22Rv1 (cell line): ENCODE data around the gene GMDS.

ENCODE experiments used
- ZFX ChIP-seq: fragments of 450-650 bp; IDR thresholded peaks from 2 replicates; pipeline ENCODE4 v1.6.1; 2017; ENCODE audit warnings: antibody characterized with exemption, borderline replicate concordance
- TF ChIP-seq, protein P1 (sequence below): fragments of 450-650 bp; IDR thresholded peaks from 2 replicates; pipeline ENCODE4 v1.5.1; 2017; ENCODE audit warnings: mild to moderate bottlenecking

DNA sequence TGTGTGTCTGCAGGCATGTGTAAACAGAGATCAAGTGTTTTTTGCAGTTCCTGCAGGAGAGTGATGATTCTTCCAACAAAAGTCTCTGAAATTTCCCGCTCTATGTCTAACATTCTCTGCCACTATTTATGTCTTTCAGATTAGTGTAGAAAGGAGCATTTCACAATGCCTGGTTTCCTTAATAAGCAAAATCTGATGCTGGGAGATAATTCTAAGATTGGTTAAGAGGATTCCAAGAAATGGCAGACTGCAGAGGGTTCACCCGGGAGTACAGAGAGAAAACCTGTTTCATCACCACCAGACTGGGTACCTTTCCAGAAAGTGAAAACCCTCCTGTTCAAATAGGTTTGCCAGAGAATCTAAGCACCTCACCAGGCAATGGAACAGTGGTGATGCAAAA is 573.0 kb downstream of the GMDS start:
- TF ChIP-seq, protein P1, sequence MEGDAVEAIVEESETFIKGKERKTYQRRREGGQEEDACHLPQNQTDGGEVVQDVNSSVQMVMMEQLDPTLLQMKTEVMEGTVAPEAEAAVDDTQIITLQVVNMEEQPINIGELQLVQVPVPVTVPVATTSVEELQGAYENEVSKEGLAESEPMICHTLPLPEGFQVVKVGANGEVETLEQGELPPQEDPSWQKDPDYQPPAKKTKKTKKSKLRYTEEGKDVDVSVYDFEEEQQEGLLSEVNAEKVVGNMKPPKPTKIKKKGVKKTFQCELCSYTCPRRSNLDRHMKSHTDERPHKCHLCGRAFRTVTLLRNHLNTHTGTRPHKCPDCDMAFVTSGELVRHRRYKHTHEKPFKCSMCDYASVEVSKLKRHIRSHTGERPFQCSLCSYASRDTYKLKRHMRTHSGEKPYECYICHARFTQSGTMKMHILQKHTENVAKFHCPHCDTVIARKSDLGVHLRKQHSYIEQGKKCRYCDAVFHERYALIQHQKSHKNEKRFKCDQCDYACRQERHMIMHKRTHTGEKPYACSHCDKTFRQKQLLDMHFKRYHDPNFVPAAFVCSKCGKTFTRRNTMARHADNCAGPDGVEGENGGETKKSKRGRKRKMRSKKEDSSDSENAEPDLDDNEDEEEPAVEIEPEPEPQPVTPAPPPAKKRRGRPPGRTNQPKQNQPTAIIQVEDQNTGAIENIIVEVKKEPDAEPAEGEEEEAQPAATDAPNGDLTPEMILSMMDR, result no peak
- TF ChIP-seq ZFX, result no peak
